Measurements from ENCODE around the gene COQ10B.
A peak's percentile ranks its signal among the peaks of the same experiment; 100 is the strongest.
"Not testable (repeated sequence)": the region's sequence is repeated elsewhere in the genome, so short reads cannot be mapped to it uniquely, and the experiment has no call there.

COQ10B gene

DNA sequence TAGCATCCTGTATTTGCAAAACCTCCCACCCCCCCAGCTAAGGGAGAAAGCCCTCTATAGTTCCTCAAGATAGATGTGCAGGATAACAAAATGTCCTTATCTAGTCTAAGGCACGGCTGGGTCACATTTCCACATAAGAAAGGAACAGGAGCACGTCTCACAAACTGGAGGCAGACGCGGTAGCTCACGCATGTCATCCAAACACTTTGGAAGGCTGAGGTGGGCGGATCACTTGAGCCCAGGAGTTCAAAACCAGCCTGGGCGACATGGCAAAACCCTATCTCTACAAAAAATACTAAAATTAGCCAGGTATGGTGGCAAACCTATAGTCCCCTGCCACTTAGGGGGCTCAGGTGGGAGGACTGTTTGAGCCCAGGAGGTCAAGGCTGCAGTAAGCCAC lies 27.8 kb upstream of the COQ10B start:
- no peak for DNase-seq (ENCODE audit: low read depth)
- H3K4me3 ChIP-seq (ENCODE audit: low read length): no peak overlapping the region
- TF ChIP-seq, protein P1, sequence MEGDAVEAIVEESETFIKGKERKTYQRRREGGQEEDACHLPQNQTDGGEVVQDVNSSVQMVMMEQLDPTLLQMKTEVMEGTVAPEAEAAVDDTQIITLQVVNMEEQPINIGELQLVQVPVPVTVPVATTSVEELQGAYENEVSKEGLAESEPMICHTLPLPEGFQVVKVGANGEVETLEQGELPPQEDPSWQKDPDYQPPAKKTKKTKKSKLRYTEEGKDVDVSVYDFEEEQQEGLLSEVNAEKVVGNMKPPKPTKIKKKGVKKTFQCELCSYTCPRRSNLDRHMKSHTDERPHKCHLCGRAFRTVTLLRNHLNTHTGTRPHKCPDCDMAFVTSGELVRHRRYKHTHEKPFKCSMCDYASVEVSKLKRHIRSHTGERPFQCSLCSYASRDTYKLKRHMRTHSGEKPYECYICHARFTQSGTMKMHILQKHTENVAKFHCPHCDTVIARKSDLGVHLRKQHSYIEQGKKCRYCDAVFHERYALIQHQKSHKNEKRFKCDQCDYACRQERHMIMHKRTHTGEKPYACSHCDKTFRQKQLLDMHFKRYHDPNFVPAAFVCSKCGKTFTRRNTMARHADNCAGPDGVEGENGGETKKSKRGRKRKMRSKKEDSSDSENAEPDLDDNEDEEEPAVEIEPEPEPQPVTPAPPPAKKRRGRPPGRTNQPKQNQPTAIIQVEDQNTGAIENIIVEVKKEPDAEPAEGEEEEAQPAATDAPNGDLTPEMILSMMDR (conservative IDR thresholded peaks at IDR 0.05; ENCODE audit: low read length): no peak

DNA sequence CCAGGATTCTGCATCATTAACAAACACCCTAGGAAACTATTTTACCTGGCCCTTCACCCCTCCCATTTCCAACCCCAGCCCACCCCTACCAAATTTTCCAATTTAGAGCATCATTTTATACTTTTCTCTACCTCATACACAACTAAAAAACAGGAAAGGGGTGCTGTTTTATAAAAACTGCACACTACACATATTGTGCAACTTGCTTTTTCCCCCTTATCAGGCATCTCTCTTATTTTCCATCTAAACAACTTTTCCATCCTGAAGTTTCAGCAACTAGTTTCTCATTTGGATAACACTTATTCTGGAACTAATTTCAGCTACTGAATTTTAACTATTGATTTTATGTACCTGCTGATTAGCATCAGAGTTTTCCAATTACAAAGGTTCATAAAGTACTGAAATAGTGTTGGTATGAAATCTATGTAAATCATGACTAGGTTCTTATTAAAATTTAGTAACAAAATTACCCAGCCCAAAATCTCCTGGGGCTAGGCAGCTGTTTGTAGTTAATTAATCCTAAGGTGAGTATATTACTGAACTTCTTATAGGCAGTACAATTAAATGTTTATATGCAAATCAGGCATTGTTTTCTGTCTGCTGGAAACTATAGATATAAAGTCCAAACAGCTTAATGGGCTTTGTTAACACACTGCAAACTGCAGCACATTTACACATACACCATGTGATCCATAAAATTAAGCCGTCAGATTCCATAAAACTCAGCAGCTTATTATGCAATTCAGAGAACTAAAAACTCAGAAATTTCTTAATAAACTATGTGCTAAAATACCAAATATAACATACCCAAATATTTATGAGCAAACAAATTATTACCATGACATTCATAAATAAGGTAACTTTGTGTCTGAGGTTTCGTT lies 26.4 kb upstream of the COQ10B start:
- TF ChIP-seq, protein P1 (conservative IDR thresholded peaks at IDR 0.05; ENCODE audit: low read length): no peak
- peak; percentile 11 for DNase-seq (ENCODE audit: low read depth)
- H3K4me3 ChIP-seq (ENCODE audit: low read length): no peak overlapping the region

DNA sequence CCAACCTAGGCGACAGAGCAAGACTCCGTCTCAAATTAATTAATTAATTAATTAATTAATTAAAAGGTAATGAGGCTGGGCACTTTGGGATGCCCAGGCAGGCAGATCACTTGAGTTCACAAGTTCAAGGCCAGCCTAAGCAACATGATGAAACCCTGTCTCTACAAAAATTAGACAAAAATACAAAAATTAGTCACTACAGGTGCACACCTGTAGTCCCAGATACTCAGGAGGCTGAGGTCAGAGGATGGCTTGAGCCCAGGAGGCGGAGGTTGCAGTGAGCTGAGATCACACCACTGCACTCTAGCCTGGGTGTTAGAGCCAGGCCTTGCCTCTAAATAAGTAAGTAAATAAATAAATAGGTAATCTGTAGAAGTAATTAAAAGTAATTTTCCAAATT lies 25.4 kb upstream of the COQ10B start:
- DNase-seq (ENCODE audit: low read depth): no peak
- TF ChIP-seq, protein P1 (conservative IDR thresholded peaks at IDR 0.05; ENCODE audit: low read length): no peak
- H3K4me3 ChIP-seq (ENCODE audit: low read length): no peak overlapping the region

DNA sequence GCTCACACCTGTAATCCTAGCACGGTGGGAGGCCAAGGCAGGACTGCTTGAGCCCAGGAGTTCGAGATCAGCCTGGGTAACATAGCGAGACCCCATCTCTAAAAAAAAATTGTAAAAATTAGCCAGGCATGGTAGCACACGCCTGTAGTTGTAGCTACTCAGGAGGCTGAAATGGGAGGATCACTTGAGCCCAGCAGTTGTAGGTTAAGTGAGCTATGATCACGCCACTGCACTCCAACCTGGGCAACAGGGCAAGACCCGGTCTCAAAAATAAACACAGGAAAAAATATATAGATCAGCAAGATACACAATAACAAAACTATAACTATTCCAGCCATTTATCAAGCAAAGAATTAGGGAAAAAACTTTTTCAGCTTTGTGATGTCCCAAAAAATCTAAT lies 21.5 kb upstream of the COQ10B start:
- TF ChIP-seq, protein P1 (conservative IDR thresholded peaks at IDR 0.05; ENCODE audit: low read length): no peak
- no peak for DNase-seq (ENCODE audit: low read depth)
- no peak overlapping the region for H3K4me3 ChIP-seq (ENCODE audit: low read length)

DNA sequence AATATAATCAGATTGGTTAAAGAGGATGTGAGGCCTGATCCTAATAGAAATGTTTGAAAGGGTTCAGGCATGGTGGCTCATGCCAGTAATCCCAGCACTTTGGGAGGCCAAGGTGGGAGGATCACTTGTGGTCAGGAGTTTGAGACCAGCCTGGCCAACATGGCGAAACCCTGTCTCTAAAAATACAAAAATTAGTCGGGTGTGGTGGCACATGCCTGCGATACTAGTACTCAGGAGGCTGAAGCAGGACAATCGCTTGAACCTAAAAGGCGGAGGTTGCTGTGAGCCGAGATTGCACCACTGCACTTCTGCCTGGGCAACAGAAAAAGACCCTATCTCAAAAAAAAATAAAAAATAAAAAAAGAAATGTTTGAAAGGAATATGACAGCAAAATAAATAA lies 20.8 kb upstream of the COQ10B start:
- DNase-seq (ENCODE audit: low read depth); H3K4me3 ChIP-seq (ENCODE audit: low read length): not testable (repeated sequence)

DNA sequence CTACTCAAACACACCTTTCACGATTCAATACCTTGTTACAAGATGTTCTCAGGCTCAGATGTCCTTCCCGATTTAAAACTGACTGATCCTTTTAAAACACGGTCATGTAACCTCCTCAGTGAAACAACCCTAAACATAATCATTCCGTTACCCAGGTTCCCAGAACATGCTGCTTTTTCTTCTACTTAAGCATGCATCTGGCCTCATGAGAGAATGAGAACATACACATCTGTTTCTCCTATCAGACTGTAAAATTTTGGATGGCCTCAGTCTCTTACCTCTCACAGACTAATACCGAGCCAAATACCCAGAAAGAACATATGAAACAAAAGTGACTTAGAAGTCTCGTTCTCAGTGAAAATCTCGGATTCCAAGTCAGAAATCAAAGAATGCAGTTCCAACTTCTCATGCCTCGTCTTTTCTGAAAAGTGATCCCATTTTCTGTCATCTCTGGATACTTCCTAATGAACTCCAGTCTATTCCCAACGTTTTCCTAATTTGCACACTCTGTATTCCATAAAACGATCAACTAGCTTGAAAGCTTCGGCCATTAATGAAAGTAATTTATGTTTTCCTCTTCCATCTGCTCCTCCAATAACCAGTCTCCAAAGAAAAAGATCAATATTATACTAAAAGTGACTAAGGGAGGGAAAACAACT lies 19.4 kb upstream of the COQ10B start:
- peak overlapping the region; percentile 99 for H3K4me3 ChIP-seq (ENCODE audit: low read length)
- peak; percentile 16 for DNase-seq (ENCODE audit: low read depth)

More for the DNA sequence above, 19.4 kb upstream of the COQ10B start:
- TF ChIP-seq, protein P1 (conservative IDR thresholded peaks at IDR 0.05; ENCODE audit: low read length): no peak

All from AG10803 (cell line).